Mesendoderm (in vitro differentiated cells): ENCODE data around the gene CIDEA. TPM values are rescaled to one million over a fixed set of nuclear protein-coding genes. Genes with fewer than 3 reads are reported as not detected.

Experiments used
- DNase-seq: peaks from one replicate; pipeline ENCODE4 v3.0.0; 2013
- H2AK5ac ChIP-seq: 2 replicates; pipeline ENCODE4 v1.6.1; 2013; ENCODE audit warnings: low read length, inconsistent platforms
- H2BK120ac ChIP-seq: 2 replicates; pipeline ENCODE4 v1.6.1; 2013; ENCODE audit warnings: low read depth, mild to moderate bottlenecking, low read length, moderate library complexity, mixed read lengths
- H2BK15ac ChIP-seq: replicated peaks from 2 replicates; pipeline ENCODE4 v1.6.1; 2013; ENCODE audit warnings: low read depth, mild to moderate bottlenecking, moderate library complexity
- H2BK5ac ChIP-seq: 2 replicates; pipeline ENCODE4 v1.6.1; 2013; ENCODE audit warnings: low read length, inconsistent platforms
- H3K18ac ChIP-seq: 2 replicates; pipeline ENCODE4 v1.6.1; 2013; ENCODE audit warnings: mild to moderate bottlenecking, low read length, mixed read lengths
- H3K23ac ChIP-seq: one replicate; pipeline ENCODE4 v1.6.1; 2013; ENCODE audit warnings: low read length
- H3K27ac ChIP-seq: 2 replicates; pipeline ENCODE4 v1.5.1; 2013; ENCODE audit warnings: low read depth, mild to moderate bottlenecking, inconsistent platforms, low read length, moderate library complexity
- H3K27me3 ChIP-seq: 2 replicates; pipeline ENCODE4 v1.6.1; 2013; ENCODE audit warnings: low read length, control low read depth, mild to moderate bottlenecking, inconsistent platforms; ENCODE audit not compliant: insufficient read depth, poor library complexity
- H3K36me3 ChIP-seq: 2 replicates; pipeline ENCODE4 v1.6.1; 2013; ENCODE audit warnings: low read length, inconsistent platforms; ENCODE audit not compliant: control insufficient read depth, insufficient read depth
- H3K4ac ChIP-seq: one replicate; pipeline ENCODE4 v1.6.1; 2013; ENCODE audit warnings: low read depth, mild to moderate bottlenecking, low read length, moderate library complexity
- H3K4me1 ChIP-seq: 2 replicates; pipeline ENCODE4 v1.6.1; 2013; ENCODE audit warnings: low read depth, low read length, inconsistent platforms; ENCODE audit not compliant: control insufficient read depth
- H3K4me2 ChIP-seq: 2 replicates; pipeline ENCODE4 v1.6.1; 2013; ENCODE audit warnings: low read length
- H3K4me3 ChIP-seq: 2 replicates; pipeline ENCODE4 v1.5.1; 2013; ENCODE audit warnings: mild to moderate bottlenecking, low read length
- H3K56ac ChIP-seq: one replicate; pipeline ENCODE4 v1.6.1; 2013; ENCODE audit warnings: low read length
- H3K79me1 ChIP-seq: 2 replicates; pipeline ENCODE4 v1.6.1; 2013; ENCODE audit warnings: low read length, inconsistent platforms
- H3K79me2 ChIP-seq: 2 replicates; pipeline ENCODE4 v1.6.1; 2013; ENCODE audit warnings: mild to moderate bottlenecking, low read length; ENCODE audit not compliant: control insufficient read depth, insufficient read depth
- H3K9ac ChIP-seq: 2 replicates; pipeline ENCODE4 v1.6.1; 2013; ENCODE audit warnings: low read length, inconsistent platforms
- H4K5ac ChIP-seq: one replicate; pipeline ENCODE4 v1.6.1; 2013; ENCODE audit warnings: low read length
- H4K8ac ChIP-seq: one replicate; pipeline ENCODE4 v1.6.1; 2013; ENCODE audit warnings: low read depth, mild to moderate bottlenecking, control low read depth, low read length, moderate library complexity
- WGBS: extraction: QIAGEN DNeasy Blood & Tissue Kit; methylation state at CpG from one replicate; pipeline ENCODE4 v1.1.7; 2013; ENCODE audit warnings: low lambda C conversion rate, missing lambda C conversion rate; ENCODE audit not compliant: insufficient coverage; ENCODE audit errors: extremely low coverage; 5-methylcytosine and 5-hydroxymethylcytosine counted together
- small RNA-seq: library from polyadenylated mRNA; stranded (forward); fragments of <200 nt; extraction: miRNeasy Mini kit (QIAGEN cat#:217004); gene quantifications from one replicate; pipeline ENCODE3, GENCODE V24; 2013; ENCODE audit not compliant: insufficient read depth

Gene CIDEA

GRCh38 chr18:12326711-12327460 is 72.7 kb downstream of the CIDEA start:
- Histone ChIP-seq H3K36me3 (peaks cover 12% of the 10 kb centered on the region), H3K4ac (no peak overlapping the region), H3K56ac (no peak overlapping the region), H2BK15ac (no peak overlapping the region), H4K5ac (no peak overlapping the region), H3K4me2 (no peak overlapping the region), H3K9ac (no peak overlapping the region), H3K4me3 (no peak overlapping the region), H3K27me3 (no peaks in the 10 kb centered on the region), H3K18ac (no peak overlapping the region), H3K79me2 (no peaks in the 10 kb centered on the region), H2AK5ac (no peak overlapping the region), H3K23ac (no peak overlapping the region), H3K4me1 (no peaks in the 10 kb centered on the region), H4K8ac (no peak overlapping the region), H3K79me1 (peaks cover 2% of the 10 kb centered on the region), H3K27ac (no peak overlapping the region), H2BK120ac (no peak overlapping the region), H2BK5ac (no peak overlapping the region)
- DNase-seq: no peak
- no CpG with 5 or more reads among the region's 12 CpGs for WGBS

Small RNA genes lying within 50 kb of the gene (small RNA-seq; reads per million reads assigned to genes)
- gene RNU6-170P: not detected
